IPS-NIHi7 (cell line): ENCODE data around the gene DNAH1.

ENCODE experiments used
- DNase-seq: peaks from one replicate; pipeline ENCODE4 v3.0.0; 2012; ENCODE audit warnings: mixed read lengths; ENCODE audit errors: extremely low spot score

Gene DNAH1

GRCh38 chr3:52446042-52446441, 129.9 kb downstream of the DNAH1 start:
- DNase-seq = no peak

GRCh38 chr3:52446631-52447511, 130.8 kb downstream of the DNAH1 start:
- peak; percentile 84 for DNase-seq

- DNase-seq = no peak
Measured at GRCh38 chr3:52447512-52448355, 131.6 kb downstream of the DNAH1 start.
